NCI-H524 (cell line): ENCODE results near the gene CLCN7.

ENCODE experiments used
- DNase-seq, 2 experiments: peaks; one replicate each; lab custom pipeline; 2025; lab: John Stamatoyannopoulos, UW

The CLCN7 gene

GRCh38 chr16:1430759-1431496 lies 43.9 kb downstream of the CLCN7 start, which contains the start of gene PERCC1:
TSS of gene PERCC1 (plus strand) at chr16:1431078. CDS start at chr16:1432594, 1,516 bp downstream.
- no peak for DNase-seq

GRCh38 chr16:1430214-1430758 lies 44.5 kb downstream of the CLCN7 start:
- DNase-seq, result no peak

GRCh38 chr16:1429631-1430030 lies 45.2 kb downstream of the CLCN7 start:
- DNase-seq, result no peak

- no peak for DNase-seq
Measured at GRCh38 chr16:1429012-1429411, 45.8 kb downstream of the CLCN7 start.

- DNase-seq, result no peak
Measured at GRCh38 chr16:1428511-1428910, 46.3 kb downstream of the CLCN7 start.

GRCh38 chr16:1427473-1428461 lies 47.1 kb downstream of the CLCN7 start:
- DNase-seq, result no peak

- peak in 1 of 2 experiments; percentile 19 for DNase-seq
Measured at GRCh38 chr16:1426734-1427471, 47.9 kb downstream of the CLCN7 start.

- no peak for DNase-seq
Measured at GRCh38 chr16:1425616-1426370, 49.0 kb downstream of the CLCN7 start.

GRCh38 chr16:1424028-1424427 lies 50.8 kb downstream of the CLCN7 start:
- DNase-seq, result no peak

GRCh38 chr16:1422076-1422475 lies 52.8 kb downstream of the CLCN7 start:
- no peak for DNase-seq

- DNase-seq, result no peak
Measured at GRCh38 chr16:1420111-1420539, 54.7 kb downstream of the CLCN7 start.

GRCh38 chr16:1416521-1416941 lies 58.3 kb downstream of the CLCN7 start:
- no peak for DNase-seq

GRCh38 chr16:1414532-1415260 lies 60.1 kb downstream of the CLCN7 start, which contains the start of gene UNKL:
TSS of gene UNKL (minus strand) at chr16:1414704. CDS start at chr16:1414691, 13 bp downstream.
- peak in 1 of 2 experiments; percentile 47 for DNase-seq

- peak in 1 of 2 experiments; percentile 49 for DNase-seq
Measured at GRCh38 chr16:1413684-1414531, 60.9 kb downstream of the CLCN7 start.

- DNase-seq, result no peak
Measured at GRCh38 chr16:1412847-1413246, 62.0 kb downstream of the CLCN7 start.

GRCh38 chr16:1408171-1408837 lies 66.5 kb downstream of the CLCN7 start:
- DNase-seq, result peak; percentile 75 to 84

- DNase-seq, result peak in 1 of 2 experiments; percentile 61
Measured at GRCh38 chr16:1407753-1408152, 67.1 kb downstream of the CLCN7 start.

GRCh38 chr16:1403733-1404132 lies 71.1 kb downstream of the CLCN7 start:
- DNase-seq, result no peak

- DNase-seq, result no peak
Measured at GRCh38 chr16:1403036-1403435, 71.8 kb downstream of the CLCN7 start.
